Endothelial cell of umbilical vein (primary cell): Measurements from ENCODE around the gene ETS1. TPM values are rescaled to one million over a fixed set of nuclear protein-coding genes. Genes with fewer than 3 reads are reported as not detected.

Experiments used
- BruUV-seq: library from RNA; stranded (reverse); fragments of 400-500 nt; replicated peaks from 2 replicates; lab custom pipeline; 2021; lab: Mats Ljungman, UMichigan
- CTCF ChIA-PET: fragments of 300-600, 350-600 bp; sonication (Branson Sonifier 250); formaldehyde crosslinking; loops from one replicate; lab custom pipeline; 2021; ENCODE audit warnings: antibody characterized with exemption, inconsistent platforms; lab: Charles Lee
- POLR2A ChIA-PET: fragments of 300-600, 350-600 bp; sonication (Branson Sonifier 250); formaldehyde crosslinking; loops from one replicate; lab custom pipeline; 2021; ENCODE audit warnings: antibody characterized with exemption, inconsistent platforms; lab: Charles Lee
- DNase-seq: peaks from one replicate; pipeline ENCODE4 v3.0.0-alpha.2; 2011; ENCODE audit warnings: low read depth, low spot score
- FAIRE-seq: peaks from 2 replicates; lab custom pipeline; 2011; peaks lifted over from hg19 to GRCh38; lab: Jason Lieb, UNC
- H2AFZ ChIP-seq: 2 replicates; pipeline ENCODE4 v1.6.0; 2012; ENCODE audit warnings: low read depth, low read length, control low read depth, inconsistent platforms
- H3K27ac ChIP-seq: 2 replicates; pipeline ENCODE4 v1.5.1; 2011; ENCODE audit warnings: low read depth, mild to moderate bottlenecking, control low read depth, low read length, moderate library complexity; ENCODE audit not compliant: insufficient read depth
- H3K27me3 ChIP-seq, 2 experiments: 2 replicates each; pipeline versions ENCODE4 v1.6.0 to v1.6.1; 2011; ENCODE audit warnings: low read length in 2 of 2, mixed read lengths in 1 of 2; ENCODE audit not compliant: control insufficient read depth in 2 of 2, insufficient read depth in 2 of 2
- H3K36me3 ChIP-seq, 2 experiments: 2 replicates in 1 of 2; 3 replicates in 1 of 2; pipeline ENCODE4 v1.5.1; 2011; ENCODE audit warnings: low read length in 2 of 2, mild to moderate bottlenecking in 1 of 2, moderate library complexity in 1 of 2; ENCODE audit not compliant: control insufficient read depth in 2 of 2, insufficient read depth in 2 of 2; ENCODE audit errors: extremely low read depth in 1 of 2
- H3K4me1 ChIP-seq: 3 replicates; pipeline ENCODE4 v1.5.1; 2011; ENCODE audit warnings: mild to moderate bottlenecking, low read length; ENCODE audit not compliant: control insufficient read depth, insufficient read depth; ENCODE audit errors: extremely low read depth
- H3K4me2 ChIP-seq: 2 replicates; pipeline ENCODE4 v1.6.1; 2011; ENCODE audit warnings: low read length, control low read depth, mixed read lengths; ENCODE audit not compliant: insufficient read depth
- H3K4me3 ChIP-seq, 3 experiments: fragments of 200-600 bp in 1 of 3; sonication (generic), shearing (Covaris generic) in 1 of 3; replicated peaks in 1 of 3; 2 replicates each; pipeline ENCODE4 v1.5.1; 2011 to 2016; ENCODE audit warnings: control low read depth in 3 of 3, low read length in 3 of 3, mild to moderate bottlenecking in 2 of 3, inconsistent platforms in 1 of 3, low read depth in 1 of 3, moderate library complexity in 1 of 3; ENCODE audit not compliant: insufficient read depth in 1 of 3
- H3K79me2 ChIP-seq: 2 replicates; pipeline ENCODE4 v1.6.0; 2012; ENCODE audit warnings: low read length, inconsistent platforms; ENCODE audit not compliant: control insufficient read depth, insufficient read depth
- H3K9ac ChIP-seq: replicated peaks from 2 replicates; pipeline ENCODE3; 2011; ENCODE audit warnings: low read length, control low read depth; ENCODE audit not compliant: insufficient read depth; ENCODE audit errors: extremely low read depth
- H3K9me1 ChIP-seq: replicated peaks from 3 replicates; pipeline ENCODE4 v1.6.0; 2011; ENCODE audit warnings: mild to moderate bottlenecking, low read length; ENCODE audit not compliant: control insufficient read depth, insufficient read depth; ENCODE audit errors: extremely low read depth
- H3K9me3 ChIP-seq: replicated peaks from 2 replicates; pipeline ENCODE4 v1.5.1; 2012; ENCODE audit warnings: low read length, inconsistent platforms; ENCODE audit not compliant: control insufficient read depth, insufficient read depth
- H4K20me1 ChIP-seq: replicated peaks from 2 replicates; pipeline ENCODE3; 2011; ENCODE audit warnings: mild to moderate bottlenecking, low read length; ENCODE audit not compliant: control insufficient read depth, insufficient read depth; ENCODE audit errors: extremely low read depth
- EZH2 ChIP-seq: IDR thresholded peaks from 2 replicates; pipeline ENCODE4 v1.6.1; 2012; ENCODE audit warnings: borderline replicate concordance, low read depth, mild to moderate bottlenecking, moderate library complexity, low read length, inconsistent platforms; ENCODE audit not compliant: severe bottlenecking
- FOS ChIP-seq: IDR thresholded peaks from 2 replicates; pipeline ENCODE4 v1.6.1; 2011; ENCODE audit warnings: mild to moderate bottlenecking, low read length, moderate library complexity, borderline replicate concordance; ENCODE audit not compliant: insufficient read depth
- GATA2 ChIP-seq: IDR thresholded peaks from 2 replicates; pipeline ENCODE4 v1.7.0; 2011; ENCODE audit warnings: low read depth, mild to moderate bottlenecking, moderate library complexity, mixed read lengths, low read length; ENCODE audit not compliant: insufficient read length, insufficient read depth
- JUN ChIP-seq: IDR thresholded peaks from 2 replicates; pipeline ENCODE4 v1.6.1; 2011; ENCODE audit warnings: borderline replicate concordance, low read depth; ENCODE audit not compliant: insufficient read length, insufficient read depth
- MYC ChIP-seq: IDR thresholded peaks from one replicate; pipeline ENCODE4 v1.6.1; 2011; ENCODE audit warnings: mild to moderate bottlenecking, low read depth, low read length
- POLR2A ChIP-seq: IDR thresholded peaks from 2 replicates; pipeline ENCODE4 v1.6.1; 2012; ENCODE audit warnings: low read depth, mild to moderate bottlenecking, control low read depth, low read length
- POLR2AphosphoS5 ChIP-seq: IDR thresholded peaks from 2 replicates; pipeline ENCODE4 v1.6.1; 2012; ENCODE audit warnings: low read depth, mild to moderate bottlenecking, control low read depth, low read length, moderate library complexity; ENCODE audit not compliant: insufficient read depth
- dilution Hi-C: fragments of 300-500 bp; cut with MboI; formaldehyde crosslinking; loops from one replicate; pipeline ENCODE4 v1.15.0; 2019; ENCODE audit warnings: low sequenced_read_pairs; ENCODE audit not compliant: extremely low pct_ligation_motif_present
- intact Hi-C: fragments of 100-400 bp; cut with micrococcal nuclease; formaldehyde crosslinking; loops from one replicate; pipeline ENCODE4 v1.10.0; 2022
- polyA plus RNA-seq, 4 experiments: library from polyadenylated mRNA; depleted of rRNA in 3 of 4; stranded (reverse) in 3 of 4; unstranded in 1 of 4; fragments of >200 nt; gene quantifications; 2 replicates each; pipeline versions ENCODE4 v1.2.1 to v1.2.3, GENCODE V29; 2011 to 2012; ENCODE audit warnings: missing spikeins in 1 of 4
- total RNA-seq: library from RNA; stranded (reverse); gene quantifications from 2 replicates; pipeline ENCODE4 v1.2.3, GENCODE V29; 2021
- TF ChIP-seq, protein P1 (sequence below): IDR thresholded peaks from 2 replicates; pipeline ENCODE4 v1.6.1; 2011; ENCODE audit not compliant: insufficient read depth, insufficient read length
- TF ChIP-seq, protein P2 (sequence below), 2 donors: IDR thresholded peaks; 1 replicate in 1 of 2; 2 replicates in 1 of 2; pipeline ENCODE4 v1.5.1; 2011; ENCODE audit warnings: low read length in 2 of 2, mild to moderate bottlenecking in 2 of 2, moderate library complexity in 2 of 2, control low read depth in 1 of 2, inconsistent platforms in 1 of 2, low read depth in 1 of 2; ENCODE audit not compliant: insufficient read depth in 1 of 2; ENCODE audit errors: extremely low read depth in 1 of 2

ETS1 gene
- total and polyA plus RNA-seq, 2 donors (not counting 3 experiments of a cell fraction or from before 2014, with no cell fraction given), result 34.2 to 115 TPM

DNA sequence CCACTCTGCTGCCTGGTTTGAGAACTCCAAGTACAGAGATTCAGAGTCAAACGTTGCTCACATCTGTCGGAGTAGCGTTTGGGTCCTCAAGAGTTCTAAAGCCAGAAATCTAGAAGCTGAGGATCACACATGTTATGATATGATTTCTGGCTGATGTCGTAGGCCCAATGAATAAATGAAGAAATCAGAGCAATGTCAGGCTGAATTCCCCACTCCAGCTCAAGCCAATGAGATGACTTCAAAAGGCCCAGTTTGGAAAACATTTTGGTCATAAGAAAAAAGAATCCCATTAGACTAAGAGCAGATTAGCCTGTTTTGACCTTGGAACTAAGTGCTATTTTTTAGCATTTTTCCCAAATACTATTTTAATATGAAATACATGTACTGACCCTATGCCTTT, 106.7 kb downstream of the ETS1 start:
- dilution Hi-C loops (no loop called here), intact Hi-C loops (no loop called here)
- no peak for TF ChIP-seq FOS
- TF ChIP-seq GATA2, result no peak
- TF ChIP-seq POLR2AphosphoS5, result no peak
- no peak for TF ChIP-seq EZH2
- TF ChIP-seq POLR2A, result no peak
- TF ChIP-seq, protein P1, sequence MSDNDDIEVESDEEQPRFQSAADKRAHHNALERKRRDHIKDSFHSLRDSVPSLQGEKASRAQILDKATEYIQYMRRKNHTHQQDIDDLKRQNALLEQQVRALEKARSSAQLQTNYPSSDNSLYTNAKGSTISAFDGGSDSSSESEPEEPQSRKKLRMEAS, result no peak
- no peak for TF ChIP-seq JUN
- TF ChIP-seq, protein P2, sequence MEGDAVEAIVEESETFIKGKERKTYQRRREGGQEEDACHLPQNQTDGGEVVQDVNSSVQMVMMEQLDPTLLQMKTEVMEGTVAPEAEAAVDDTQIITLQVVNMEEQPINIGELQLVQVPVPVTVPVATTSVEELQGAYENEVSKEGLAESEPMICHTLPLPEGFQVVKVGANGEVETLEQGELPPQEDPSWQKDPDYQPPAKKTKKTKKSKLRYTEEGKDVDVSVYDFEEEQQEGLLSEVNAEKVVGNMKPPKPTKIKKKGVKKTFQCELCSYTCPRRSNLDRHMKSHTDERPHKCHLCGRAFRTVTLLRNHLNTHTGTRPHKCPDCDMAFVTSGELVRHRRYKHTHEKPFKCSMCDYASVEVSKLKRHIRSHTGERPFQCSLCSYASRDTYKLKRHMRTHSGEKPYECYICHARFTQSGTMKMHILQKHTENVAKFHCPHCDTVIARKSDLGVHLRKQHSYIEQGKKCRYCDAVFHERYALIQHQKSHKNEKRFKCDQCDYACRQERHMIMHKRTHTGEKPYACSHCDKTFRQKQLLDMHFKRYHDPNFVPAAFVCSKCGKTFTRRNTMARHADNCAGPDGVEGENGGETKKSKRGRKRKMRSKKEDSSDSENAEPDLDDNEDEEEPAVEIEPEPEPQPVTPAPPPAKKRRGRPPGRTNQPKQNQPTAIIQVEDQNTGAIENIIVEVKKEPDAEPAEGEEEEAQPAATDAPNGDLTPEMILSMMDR (IDR thresholded peaks at IDR 0.05; ENCODE audit: extremely low read depth in 1 of 2, insufficient read depth in 1 of 2, low read depth in 1 of 2, low read length in 2 of 2), result no peak
- TF ChIP-seq MYC, result no peak
- Histone ChIP-seq H3K9ac (no peak overlapping the region), H3K4me1 (peaks cover 4% of the 10 kb centered on the region), H3K9me3 (no peaks in the 10 kb centered on the region), H3K27ac (no peak overlapping the region), H4K20me1 (no peaks in the 10 kb centered on the region), H3K4me2 (no peak overlapping the region), H3K9me1 (no peaks in the 10 kb centered on the region), H3K36me3 (peaks cover 22 to 39% of the 10 kb centered on the region in 2 experiments), H3K79me2 (peaks cover 39% of the 10 kb centered on the region), H2AFZ (no peak overlapping the region), H3K27me3 (no peaks in the 10 kb centered on the region), H3K4me3 (no peak overlapping the region)
- FAIRE-seq, result no peak
- ChIA-PET CTCF (interaction anchor here (0.7 to 5.1 kb wide), 4 partner anchors 15 to 298 kb away, joined by 3 to 25 read pairs (median 3); no protein-coding TSS in a partner anchor), POLR2A (interaction anchor here (0.7 kb wide), 1 partner anchor 146 kb away, joined by 3 read pairs; no protein-coding TSS in a partner anchor)
- BruUV-seq, result no TSS peak
- no peak for DNase-seq
